Frontal cortex (tissue), 4 donors: ENCODE results near the gene NMB. TPM values are rescaled to one million over a fixed set of nuclear protein-coding genes. Genes with fewer than 3 reads are reported as not detected.
"Not testable (repeated sequence)": the region's sequence is repeated elsewhere in the genome, so short reads cannot be mapped to it uniquely, and the experiment has no call there.

Experiments
- DNase-seq, 2 donors: peaks; one replicate each; pipeline ENCODE4 v3.0.0; 2012; ENCODE audit warnings: low spot score in 2 of 2
- FAIRE-seq: peaks from 2 replicates; lab custom pipeline; 2012; peaks lifted over from hg19 to GRCh38; lab: Jason Lieb, UNC
- total RNA-seq: library from RNA; depleted of rRNA; stranded (reverse); fragments of >200 nt; gene quantifications from one replicate; pipeline ENCODE4 v1.2.3, GENCODE V29; 2014
- donor health status: control.
- donor health status: control.
- donor health status: control.

The NMB gene
- total RNA-seq, 1 donor from 2014 or later = 2.4 TPM

GRCh38 chr15:84658788-84659411, 901 bp upstream of the NMB start:
- DNase-seq = no peak
- no peak for FAIRE-seq

GRCh38 chr15:84657748-84658079, 285 bp downstream of the NMB start:
- no peak for DNase-seq
- FAIRE-seq = no peak

- no peak for FAIRE-seq
- DNase-seq = no peak
Observed at GRCh38 chr15:84656972-84657371, 1.0 kb downstream of the NMB start.

GRCh38 chr15:84654689-84655453, 3.1 kb downstream of the NMB start:
- no peak for FAIRE-seq
- DNase-seq = peak; percentile 65 to 69

GRCh38 chr15:84653910-84654688, 3.9 kb downstream of the NMB start, which contains the start of gene WDR73:
WDR73 (minus strand) TSS chr15:84654283; CDS start chr15:84654274, 9 bp downstream.
- DNase-seq = peak; percentile 90 to 95
- no peak for FAIRE-seq

GRCh38 chr15:84653584-84653909, 4.5 kb downstream of the NMB start:
- FAIRE-seq (no peak), DNase-seq (no peak)

- FAIRE-seq = no peak
- no peak for DNase-seq
Observed at GRCh38 chr15:84649706-84650105, 8.3 kb downstream of the NMB start.

GRCh38 chr15:84648539-84648938, 9.5 kb downstream of the NMB start:
- no peak for FAIRE-seq
- no peak for DNase-seq

GRCh38 chr15:84647726-84648125, 10.3 kb downstream of the NMB start:
- no peak for FAIRE-seq
- no peak for DNase-seq

- FAIRE-seq = no peak
- no peak for DNase-seq
Observed at GRCh38 chr15:84645997-84646396, 12.0 kb downstream of the NMB start.

GRCh38 chr15:84645496-84645895, 12.5 kb downstream of the NMB start:
- FAIRE-seq (no peak), DNase-seq (no peak)

GRCh38 chr15:84643838-84644237, 14.2 kb downstream of the NMB start:
- FAIRE-seq = no peak
- no peak for DNase-seq

GRCh38 chr15:84642640-84643039, 15.4 kb downstream of the NMB start:
- not testable (repeated sequence) for DNase-seq, FAIRE-seq

- DNase-seq, FAIRE-seq: not testable (repeated sequence)
Observed at GRCh38 chr15:84641871-84642270, 16.1 kb downstream of the NMB start.

GRCh38 chr15:84638103-84638502, 19.9 kb downstream of the NMB start:
- no peak for FAIRE-seq
- DNase-seq = no peak

- DNase-seq = no peak
- FAIRE-seq = no peak
Observed at GRCh38 chr15:84634228-84634837, 23.7 kb downstream of the NMB start.

GRCh38 chr15:84633311-84634227, 24.4 kb downstream of the NMB start:
- no peak for FAIRE-seq
- peak; percentile 51 to 61 for DNase-seq

- FAIRE-seq = no peak
- DNase-seq = no peak
Observed at GRCh38 chr15:84631706-84632272, 26.2 kb downstream of the NMB start.

- DNase-seq (no peak), FAIRE-seq (no peak)
Observed at GRCh38 chr15:84629033-84629432, 29.0 kb downstream of the NMB start.
